Panc1 (cell line): ENCODE data around the gene PNRC1.

Experiments
- POLR2AphosphoS5 ChIP-seq: IDR thresholded peaks from 2 replicates; pipeline ENCODE4 v1.6.1; 2012; ENCODE audit warnings: mild to moderate bottlenecking, low read depth, low read length, moderate library complexity
- REST ChIP-seq, 2 experiments: IDR thresholded peaks; 2 replicates each; pipeline ENCODE4 v1.6.1; 2011 to 2012; ENCODE audit warnings: low read depth in 2 of 2, control low read depth in 1 of 2, low read length in 1 of 2, mild to moderate bottlenecking in 1 of 2, moderate library complexity in 1 of 2; ENCODE audit not compliant: insufficient read depth in 1 of 2
- SIN3A ChIP-seq: IDR thresholded peaks from 2 replicates; pipeline ENCODE4 v1.6.1; 2012; ENCODE audit warnings: low read depth, mild to moderate bottlenecking, low read length, moderate library complexity, borderline replicate concordance; ENCODE audit not compliant: insufficient read depth
- TCF7L2 ChIP-seq: IDR thresholded peaks from 2 replicates; pipeline ENCODE4 v1.6.1; 2011; ENCODE audit warnings: mild to moderate bottlenecking, low read depth, low read length, inconsistent platforms
- TF ChIP-seq, protein P1 (sequence below): fragments of 450-650 bp; IDR thresholded peaks from 2 replicates; pipeline ENCODE4 v1.5.1; 2017; ENCODE audit warnings: mild to moderate bottlenecking

GRCh38 chr6:89037141-89037900 lies 43.2 kb upstream of the PNRC1 start:
- TF ChIP-seq, protein P1, sequence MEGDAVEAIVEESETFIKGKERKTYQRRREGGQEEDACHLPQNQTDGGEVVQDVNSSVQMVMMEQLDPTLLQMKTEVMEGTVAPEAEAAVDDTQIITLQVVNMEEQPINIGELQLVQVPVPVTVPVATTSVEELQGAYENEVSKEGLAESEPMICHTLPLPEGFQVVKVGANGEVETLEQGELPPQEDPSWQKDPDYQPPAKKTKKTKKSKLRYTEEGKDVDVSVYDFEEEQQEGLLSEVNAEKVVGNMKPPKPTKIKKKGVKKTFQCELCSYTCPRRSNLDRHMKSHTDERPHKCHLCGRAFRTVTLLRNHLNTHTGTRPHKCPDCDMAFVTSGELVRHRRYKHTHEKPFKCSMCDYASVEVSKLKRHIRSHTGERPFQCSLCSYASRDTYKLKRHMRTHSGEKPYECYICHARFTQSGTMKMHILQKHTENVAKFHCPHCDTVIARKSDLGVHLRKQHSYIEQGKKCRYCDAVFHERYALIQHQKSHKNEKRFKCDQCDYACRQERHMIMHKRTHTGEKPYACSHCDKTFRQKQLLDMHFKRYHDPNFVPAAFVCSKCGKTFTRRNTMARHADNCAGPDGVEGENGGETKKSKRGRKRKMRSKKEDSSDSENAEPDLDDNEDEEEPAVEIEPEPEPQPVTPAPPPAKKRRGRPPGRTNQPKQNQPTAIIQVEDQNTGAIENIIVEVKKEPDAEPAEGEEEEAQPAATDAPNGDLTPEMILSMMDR, result no peak
- TF ChIP-seq REST (IDR thresholded peaks at IDR 0.05; ENCODE audit: insufficient read depth in 1 of 2, low read depth in 2 of 2, low read length in 1 of 2) (no peak), POLR2AphosphoS5 (no peak), TCF7L2 (no peak), SIN3A (no peak)
